CD4-positive, alpha-beta T cell treated with Interleukin-12 subunit alpha and Interleukin-12 subunit beta, for 1 hour (primary cell): ENCODE results near the gene NECTIN4.
A peak's percentile ranks its signal among the peaks of the same experiment; 100 is the strongest.
"Not testable (repeated sequence)": the region's sequence is repeated elsewhere in the genome, so short reads cannot be mapped to it uniquely, and the experiment has no call there.

ENCODE experiments used
- DNase-seq: peaks from one replicate; pipeline ENCODE4 v3.0.0-alpha.2; 2020

Gene NECTIN4

DNA sequence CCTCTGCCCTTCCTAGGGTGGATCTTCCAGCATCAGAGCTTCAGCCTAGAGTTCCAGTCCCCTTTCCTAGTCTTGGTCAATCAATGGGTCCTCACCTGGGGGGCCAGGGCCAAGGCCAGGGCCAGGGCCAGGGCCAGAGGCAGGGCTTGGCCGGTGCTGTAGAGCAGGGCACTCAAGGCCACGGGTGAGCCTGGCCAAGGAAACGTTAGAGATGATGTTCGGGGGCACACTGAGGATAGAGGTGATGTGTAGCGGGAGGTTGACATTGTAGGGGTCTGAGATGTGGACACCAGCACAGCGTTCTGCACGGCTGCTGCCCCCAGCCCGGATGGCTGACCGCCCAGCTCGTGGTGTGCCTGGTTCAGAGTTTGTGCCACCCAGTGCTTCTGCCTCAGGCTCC, 38.1 kb downstream of the NECTIN4 start:
- DNase-seq, result no peak

GRCh38 chr1:161048949-161049722, 40.2 kb downstream of the NECTIN4 start:
- no peak for DNase-seq

- DNase-seq, result no peak
Measured at GRCh38 chr1:161047436-161048420, 41.6 kb downstream of the NECTIN4 start.

DNA sequence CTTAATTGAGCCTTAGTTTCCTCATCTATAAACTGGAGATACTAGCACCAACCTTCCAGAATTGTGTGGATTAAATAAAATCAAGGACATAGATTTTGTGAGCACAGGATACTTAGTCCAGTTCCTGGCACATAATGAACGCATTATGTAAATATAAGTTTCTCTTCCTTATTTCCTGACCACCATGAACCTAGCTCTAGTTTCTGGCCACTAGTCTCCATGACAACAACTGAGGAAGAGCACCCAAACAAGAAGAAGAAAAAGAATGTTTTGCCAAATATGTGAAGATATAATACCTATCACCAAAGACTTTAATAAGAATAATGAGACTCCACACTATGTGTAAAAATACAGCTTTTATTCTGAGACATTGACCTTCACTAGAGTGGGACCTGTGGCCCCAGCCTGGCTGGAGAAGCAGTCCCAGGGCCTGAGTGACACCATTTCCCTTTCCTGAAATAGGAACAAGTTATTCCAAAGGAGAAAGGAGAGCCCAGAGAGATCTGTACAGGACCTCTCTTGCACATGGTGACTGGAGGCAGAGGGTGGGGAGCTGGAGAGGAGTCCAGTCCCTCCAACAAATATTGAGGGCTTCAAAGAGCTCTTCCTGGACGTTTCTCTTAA, 42.6 kb downstream of the NECTIN4 start:
- peak; percentile 34 for DNase-seq

GRCh38 chr1:161045736-161046604, 43.4 kb downstream of the NECTIN4 start, which contains the start of gene USF1:
TSS of gene USF1 (minus strand) at chr1:161045977. CDS start at chr1:161043275, 2,702 bp downstream.
- DNase-seq, result peak; percentile 96

GRCh38 chr1:161044908-161045735, 44.2 kb downstream of the NECTIN4 start:
- peak; percentile 79 for DNase-seq

DNA sequence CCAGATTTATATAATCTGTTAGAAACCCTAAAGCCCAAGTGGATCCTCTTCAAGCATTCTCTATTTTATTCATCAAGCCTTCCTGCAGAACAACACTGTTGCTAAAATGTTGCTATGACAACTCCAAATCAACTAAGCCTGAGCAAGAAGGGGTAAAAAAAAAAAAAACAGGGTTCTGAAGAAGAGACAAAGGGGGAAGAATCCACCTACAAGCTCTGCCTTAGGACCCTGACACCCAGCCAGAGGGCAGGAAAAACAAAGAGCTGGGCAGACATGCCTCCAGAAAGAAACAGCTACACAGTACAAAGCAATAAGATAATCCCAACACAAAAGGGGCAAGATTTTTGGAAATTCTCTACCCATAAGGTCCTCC, 44.8 kb downstream of the NECTIN4 start:
- peak; percentile 65 for DNase-seq

GRCh38 chr1:161039546-161039945, 49.8 kb downstream of the NECTIN4 start:
- DNase-seq, result no peak

GRCh38 chr1:161039154-161039545, 50.2 kb downstream of the NECTIN4 start:
- no peak for DNase-seq

GRCh38 chr1:161038523-161039153, 50.7 kb downstream of the NECTIN4 start, which contains the start of gene TSTD1:
TSS of gene TSTD1 (minus strand) at chr1:161038964. CDS start at chr1:161038889, 75 bp downstream.
- peak; percentile 90 for DNase-seq

- DNase-seq, result no peak
Measured at GRCh38 chr1:161037661-161038522, 51.5 kb downstream of the NECTIN4 start.

GRCh38 chr1:161033751-161034150, 55.6 kb downstream of the NECTIN4 start:
- no peak for DNase-seq

GRCh38 chr1:161032409-161032808, 56.9 kb downstream of the NECTIN4 start:
- DNase-seq, result no peak

DNA sequence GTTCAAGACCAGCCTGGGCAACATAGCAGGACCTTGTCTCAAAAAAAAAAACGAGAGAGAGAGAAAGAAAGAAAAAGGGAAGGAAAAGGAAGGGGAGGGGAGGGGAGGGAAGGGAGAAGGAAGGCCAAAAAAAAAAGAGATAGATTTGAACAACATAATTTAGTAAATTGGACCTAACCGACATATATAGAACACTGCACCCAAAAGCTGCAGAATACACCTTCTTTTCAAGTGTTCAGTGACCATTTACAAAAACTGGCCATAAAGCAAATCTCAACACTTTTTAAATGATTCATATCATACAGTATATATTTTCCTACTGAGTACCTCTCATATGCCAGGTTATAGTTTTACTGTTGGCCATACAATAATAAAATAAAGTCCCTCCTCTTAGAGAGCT, 57.5 kb downstream of the NECTIN4 start:
- DNase-seq, result no peak

GRCh38 chr1:161029466-161029865, 59.9 kb downstream of the NECTIN4 start:
- DNase-seq, result not testable (repeated sequence)

GRCh38 chr1:161026954-161027353, 62.4 kb downstream of the NECTIN4 start:
- DNase-seq, result not testable (repeated sequence)

DNA sequence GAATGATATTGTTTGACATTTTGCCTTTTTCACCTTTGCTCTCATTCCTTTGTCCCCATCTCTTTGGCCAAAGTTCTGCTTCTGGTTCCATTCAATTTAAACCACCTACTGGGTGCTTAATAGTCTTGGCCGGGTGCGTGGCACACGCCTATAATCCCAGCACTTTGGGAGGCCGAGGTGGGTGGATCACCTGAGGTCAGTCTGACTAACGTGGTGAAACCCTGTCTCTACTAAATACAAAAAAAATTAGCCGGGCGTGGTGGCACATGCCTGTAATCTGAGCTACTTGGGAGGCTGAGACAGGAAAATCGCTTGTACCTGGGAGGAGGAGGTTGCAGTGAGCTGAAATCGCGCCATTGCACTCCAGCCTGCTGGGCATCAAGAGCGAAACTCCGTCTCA, 66.9 kb downstream of the NECTIN4 start:
- not testable (repeated sequence) for DNase-seq

DNA sequence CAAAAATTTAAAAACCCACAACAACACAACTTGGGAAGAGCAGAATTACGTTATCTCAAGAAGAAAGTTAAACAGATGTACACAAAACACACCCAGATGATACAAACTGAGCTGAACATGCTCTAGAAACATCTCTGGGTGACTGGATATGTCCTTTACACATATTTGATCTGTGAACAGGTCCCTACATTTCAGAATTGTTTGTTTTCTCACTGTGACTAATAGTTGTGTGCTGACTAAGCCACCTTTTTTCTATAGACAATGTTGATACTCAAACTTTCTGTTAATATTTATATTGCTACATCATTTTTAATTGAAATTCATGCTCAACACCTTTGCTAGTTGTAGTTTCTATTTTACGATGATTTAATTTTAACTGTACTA, 67.4 kb downstream of the NECTIN4 start:
- DNase-seq, result no peak

- DNase-seq, result peak; percentile 95
Measured at GRCh38 chr1:161021165-161021969, 68.0 kb downstream of the NECTIN4 start.
